Activated CD8-positive, alpha-beta memory T cell treated with anti-CD3 and anti-CD28 coated beads for 4 hours (primary cell): ENCODE results near the gene KCNH1.
"Not testable (repeated sequence)": the region's sequence is repeated elsewhere in the genome, so short reads cannot be mapped to it uniquely, and the experiment has no call there.

Experiments used
- DNase-seq, 2 donors: peaks; one replicate each; pipeline ENCODE4 v3.0.0-alpha.2; 2020; ENCODE audit warnings: low read depth in 2 of 2

Gene KCNH1

GRCh38 chr1:210684466-210685294 lies 449.3 kb downstream of the KCNH1 start:
- DNase-seq = no peak

- DNase-seq = no peak
These were observed 450.4 kb downstream of the KCNH1 start for GRCh38 chr1:210683403-210684047.

GRCh38 chr1:210681158-210681557 lies 452.8 kb downstream of the KCNH1 start:
- no peak for DNase-seq

- DNase-seq = no peak
These were observed 455.6 kb downstream of the KCNH1 start for GRCh38 chr1:210678306-210678705.

GRCh38 chr1:210677533-210677932 lies 456.4 kb downstream of the KCNH1 start:
- no peak for DNase-seq

GRCh38 chr1:210676539-210676938 lies 457.4 kb downstream of the KCNH1 start:
- DNase-seq = no peak

- no peak for DNase-seq
These were observed 459.8 kb downstream of the KCNH1 start for GRCh38 chr1:210674151-210674550.

- DNase-seq = no peak
These were observed 464.0 kb downstream of the KCNH1 start for GRCh38 chr1:210669951-210670350.

GRCh38 chr1:210663730-210664573 lies 470.0 kb downstream of the KCNH1 start:
- DNase-seq = no peak

- DNase-seq = no peak
These were observed 471.5 kb downstream of the KCNH1 start for GRCh38 chr1:210662291-210663050.

GRCh38 chr1:210661520-210661919 lies 472.4 kb downstream of the KCNH1 start:
- not testable (repeated sequence) for DNase-seq

- DNase-seq = no peak
These were observed 476.1 kb downstream of the KCNH1 start for GRCh38 chr1:210657806-210658205.

- no peak for DNase-seq
These were observed 478.4 kb downstream of the KCNH1 start for GRCh38 chr1:210655511-210655910.

- no peak for DNase-seq
These were observed 479.6 kb downstream of the KCNH1 start for GRCh38 chr1:210654176-210654981.

- DNase-seq = no peak
These were observed 480.2 kb downstream of the KCNH1 start for GRCh38 chr1:210653771-210654170.

GRCh38 chr1:210652329-210652954 lies 481.5 kb downstream of the KCNH1 start:
- DNase-seq = no peak

GRCh38 chr1:210650403-210650802 lies 483.5 kb downstream of the KCNH1 start:
- no peak for DNase-seq

- DNase-seq = no peak
These were observed 485.2 kb downstream of the KCNH1 start for GRCh38 chr1:210648588-210649269.
